Endothelial cell (in vitro differentiated cells): Measurements from ENCODE around the gene AURKAIP1. TPM values are rescaled to one million over a fixed set of nuclear protein-coding genes. Genes with fewer than 3 reads are reported as not detected.
A peak's percentile ranks its signal among the peaks of the same experiment; 100 is the strongest.

Experiments used
- DNase-seq: peaks from one replicate; pipeline ENCODE4 v3.0.0; 2021; ENCODE audit warnings: low spot score
- H3K27ac Mint-ChIP-seq: one replicate; pipeline ENCODE4 v1.8.0; 2021; ENCODE audit warnings: mixed read lengths, inconsistent platforms; ENCODE audit not compliant: unreplicated experiment
- H3K27me3 Mint-ChIP-seq: one replicate; pipeline ENCODE4 v1.8.0; 2021; ENCODE audit warnings: mild to moderate bottlenecking, moderate library complexity, mixed read lengths, inconsistent platforms; ENCODE audit not compliant: unreplicated experiment
- H3K36me3 Mint-ChIP-seq: one replicate; pipeline ENCODE4 v1.8.0; 2021; ENCODE audit warnings: mild to moderate bottlenecking, low read depth, mixed read lengths, inconsistent platforms; ENCODE audit not compliant: unreplicated experiment
- H3K4me1 Mint-ChIP-seq: one replicate; pipeline ENCODE4 v1.8.0; 2021; ENCODE audit warnings: mild to moderate bottlenecking, mixed read lengths, inconsistent platforms; ENCODE audit not compliant: unreplicated experiment
- H3K4me3 Mint-ChIP-seq: one replicate; pipeline ENCODE4 v1.8.0; 2021; ENCODE audit warnings: mild to moderate bottlenecking, mixed read lengths, inconsistent platforms; ENCODE audit not compliant: unreplicated experiment
- H3K9me3 Mint-ChIP-seq: one replicate; pipeline ENCODE4 v1.8.0; 2021; ENCODE audit warnings: mixed read lengths, inconsistent platforms; ENCODE audit not compliant: unreplicated experiment
- CTCF ChIP-seq: fragments of 200-600 bp; sonication (generic); IDR thresholded peaks from one replicate; pipeline ENCODE4 v1.5.0; 2021; ENCODE audit warnings: antibody characterized with exemption; ENCODE audit not compliant: unreplicated experiment
- total RNA-seq: library from RNA; stranded (reverse); fragmentation: NEBNext Ultra II Directional; extraction: Animal tissue kit (Norgen Biotek cat#: 25700); gene quantifications from one replicate; pipeline ENCODE4 v1.2.1, GENCODE V29; 2021; ENCODE audit not compliant: unreplicated experiment

The AURKAIP1 gene
- total RNA-seq, 1 donor from 2014 or later = 128 TPM

DNA sequence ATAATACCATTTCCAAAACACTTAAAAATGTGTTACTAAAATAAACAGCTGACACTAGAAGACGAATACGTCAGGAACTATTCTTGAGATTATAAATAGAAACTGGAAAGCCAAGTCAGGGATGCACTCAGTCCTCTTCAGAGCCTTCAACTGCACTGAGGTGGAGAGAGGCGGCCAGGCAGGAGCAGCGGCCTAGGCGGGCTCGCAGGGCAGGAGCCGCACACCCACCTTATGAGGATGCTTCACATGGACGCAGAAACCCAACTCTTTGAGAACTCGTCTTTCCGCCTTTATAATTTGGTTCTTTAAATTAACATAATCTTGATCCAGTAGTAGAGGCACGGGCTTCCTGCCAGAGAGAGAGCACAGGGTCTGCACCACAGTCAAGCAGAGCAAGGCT, 20.2 kb upstream of the AURKAIP1 start:
- H3K4me1 Mint-ChIP-seq = peaks cover 21% of the 10 kb centered on the region
- no peak for TF ChIP-seq CTCF
- H3K4me3 Mint-ChIP-seq = peak overlapping the region; percentile 69
- H3K36me3 Mint-ChIP-seq = peaks cover 41% of the 10 kb centered on the region
- H3K27ac Mint-ChIP-seq = peak overlapping the region; percentile 67
- H3K9me3 Mint-ChIP-seq = no peaks in the 10 kb centered on the region
- DNase-seq = no peak
- H3K27me3 Mint-ChIP-seq = no peaks in the 10 kb centered on the region

DNA sequence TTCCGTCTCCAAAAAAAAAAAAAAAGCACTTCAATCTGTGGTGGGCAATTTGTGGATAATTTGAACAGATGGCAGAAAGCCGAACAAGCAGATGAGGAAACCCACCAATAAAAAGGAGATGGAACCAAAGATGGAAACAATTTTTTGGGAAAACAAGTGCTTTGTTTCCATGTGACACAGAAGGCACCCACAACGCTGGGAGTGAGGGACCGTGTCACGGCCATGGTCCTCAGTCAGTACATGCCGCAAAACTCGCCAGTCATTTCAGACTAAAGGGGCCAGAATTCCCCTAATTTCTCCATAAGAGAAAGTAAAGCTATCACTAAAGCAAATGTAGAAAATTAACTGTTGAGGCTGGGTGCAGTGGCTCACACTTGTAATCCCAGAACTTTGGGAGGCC, 19.1 kb upstream of the AURKAIP1 start:
- H3K27ac Mint-ChIP-seq = no peak overlapping the region
- H3K27me3 Mint-ChIP-seq = no peaks in the 10 kb centered on the region
- H3K36me3 Mint-ChIP-seq = peaks cover 46% of the 10 kb centered on the region
- no peak for DNase-seq
- peak overlapping the region; percentile 21 for H3K4me3 Mint-ChIP-seq
- peaks cover 17% of the 10 kb centered on the region for H3K4me1 Mint-ChIP-seq
- TF ChIP-seq CTCF = no peak
- H3K9me3 Mint-ChIP-seq = no peaks in the 10 kb centered on the region

DNA sequence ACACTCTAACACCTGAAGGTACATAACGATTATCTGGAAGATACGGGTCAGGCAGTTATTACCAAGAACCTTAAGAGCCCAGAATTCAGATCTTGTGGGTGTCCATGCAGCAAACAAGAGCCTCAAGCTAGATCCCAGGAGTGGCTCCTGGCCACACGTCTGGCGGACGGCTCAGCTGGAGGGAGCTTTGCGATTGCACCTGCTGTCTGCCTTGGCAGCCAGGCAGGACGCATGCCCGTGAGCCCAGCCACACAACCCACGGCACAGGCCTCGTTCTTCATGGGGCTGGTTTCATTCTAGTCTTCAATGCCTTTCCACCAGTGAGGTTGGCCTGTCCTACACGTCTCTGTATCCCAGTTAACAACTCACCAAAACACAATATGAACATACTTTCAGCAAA, 18.4 kb upstream of the AURKAIP1 start:
- Mint-ChIP-seq H3K4me3 (no peak overlapping the region), H3K27me3 (no peaks in the 10 kb centered on the region), H3K27ac (no peak overlapping the region), H3K9me3 (no peaks in the 10 kb centered on the region), H3K4me1 (peaks cover 16% of the 10 kb centered on the region), H3K36me3 (peaks cover 47% of the 10 kb centered on the region)
- DNase-seq = no peak
- no peak for TF ChIP-seq CTCF

DNA sequence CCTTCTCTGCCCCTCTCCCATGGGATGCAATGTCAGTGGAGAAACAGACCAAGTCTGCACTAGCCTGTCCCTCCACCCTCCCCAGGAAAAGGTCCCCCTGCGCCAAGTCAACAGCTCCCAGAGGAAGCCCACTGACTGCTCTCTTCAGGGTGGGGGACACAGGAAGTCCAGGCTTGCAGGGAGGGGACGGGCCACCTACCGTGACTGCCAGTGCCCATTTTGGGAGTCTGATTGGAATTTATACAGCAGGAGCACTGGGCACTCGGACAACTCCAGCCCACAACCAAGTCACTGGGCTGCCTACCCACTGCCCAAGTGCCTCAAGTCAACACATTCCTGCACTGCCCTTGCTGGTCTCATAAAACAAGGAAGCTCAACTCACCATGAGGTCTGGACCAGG, 18.0 kb upstream of the AURKAIP1 start:
- no peak for DNase-seq
- no peak for TF ChIP-seq CTCF
- Mint-ChIP-seq H3K4me1 (peaks cover 12% of the 10 kb centered on the region), H3K4me3 (no peak overlapping the region), H3K36me3 (peaks cover 47% of the 10 kb centered on the region), H3K27ac (no peak overlapping the region), H3K27me3 (no peaks in the 10 kb centered on the region), H3K9me3 (no peaks in the 10 kb centered on the region)

GRCh38 chr1:1391225-1391624, 16.2 kb upstream of the AURKAIP1 start:
- no peak overlapping the region for H3K27ac Mint-ChIP-seq
- H3K36me3 Mint-ChIP-seq = peaks cover 62% of the 10 kb centered on the region
- peaks cover 9% of the 10 kb centered on the region for H3K4me1 Mint-ChIP-seq
- no peak for DNase-seq
- no peaks in the 10 kb centered on the region for H3K27me3 Mint-ChIP-seq
- no peaks in the 10 kb centered on the region for H3K9me3 Mint-ChIP-seq
- TF ChIP-seq CTCF = no peak
- H3K4me3 Mint-ChIP-seq = peak overlapping the region; percentile 79
